GM12873 (cell line): ENCODE data around the gene DGKI.

Experiments
- TF ChIP-seq, protein P1 (sequence below): IDR thresholded peaks from 2 replicates; pipeline ENCODE4 v1.5.1; 2012; ENCODE audit warnings: low read depth, mild to moderate bottlenecking, moderate library complexity, low read length, control low read depth; ENCODE audit not compliant: insufficient read depth; ENCODE audit errors: missing control alignments

The DGKI gene

DNA sequence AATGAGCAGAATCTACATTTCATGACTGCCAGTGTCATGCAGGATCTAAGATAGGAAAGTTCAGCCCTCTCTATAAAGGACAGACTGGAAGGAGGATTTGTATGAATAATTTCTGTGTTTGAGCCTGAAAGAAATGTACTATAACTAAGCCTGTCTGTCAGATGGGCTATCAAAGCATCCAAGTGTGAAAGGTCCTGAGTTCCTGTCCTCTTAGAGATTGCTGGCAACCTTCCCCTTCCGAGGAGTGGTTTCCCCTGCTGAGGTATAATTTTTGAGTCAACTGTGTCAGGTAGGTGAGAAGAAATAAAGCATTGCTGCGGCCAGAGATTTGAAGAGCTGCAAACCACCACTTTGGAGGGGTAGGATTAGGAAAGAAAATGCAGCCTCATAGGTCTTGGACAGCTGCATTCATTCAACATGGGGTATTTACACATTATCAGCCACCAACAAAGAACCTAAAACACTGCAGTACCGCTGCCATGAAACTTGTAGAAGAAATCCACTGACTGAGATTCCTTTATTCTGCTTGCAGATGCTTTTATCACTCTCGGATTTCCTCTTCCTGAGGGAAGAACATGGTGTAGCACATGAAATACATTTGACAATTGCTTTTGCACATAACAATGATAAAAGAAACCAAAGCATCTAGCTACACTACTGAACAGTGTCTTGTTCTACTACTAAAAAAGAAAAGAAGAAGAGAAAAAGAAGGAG, 189.1 kb downstream of the DGKI start:
- TF ChIP-seq, protein P1, sequence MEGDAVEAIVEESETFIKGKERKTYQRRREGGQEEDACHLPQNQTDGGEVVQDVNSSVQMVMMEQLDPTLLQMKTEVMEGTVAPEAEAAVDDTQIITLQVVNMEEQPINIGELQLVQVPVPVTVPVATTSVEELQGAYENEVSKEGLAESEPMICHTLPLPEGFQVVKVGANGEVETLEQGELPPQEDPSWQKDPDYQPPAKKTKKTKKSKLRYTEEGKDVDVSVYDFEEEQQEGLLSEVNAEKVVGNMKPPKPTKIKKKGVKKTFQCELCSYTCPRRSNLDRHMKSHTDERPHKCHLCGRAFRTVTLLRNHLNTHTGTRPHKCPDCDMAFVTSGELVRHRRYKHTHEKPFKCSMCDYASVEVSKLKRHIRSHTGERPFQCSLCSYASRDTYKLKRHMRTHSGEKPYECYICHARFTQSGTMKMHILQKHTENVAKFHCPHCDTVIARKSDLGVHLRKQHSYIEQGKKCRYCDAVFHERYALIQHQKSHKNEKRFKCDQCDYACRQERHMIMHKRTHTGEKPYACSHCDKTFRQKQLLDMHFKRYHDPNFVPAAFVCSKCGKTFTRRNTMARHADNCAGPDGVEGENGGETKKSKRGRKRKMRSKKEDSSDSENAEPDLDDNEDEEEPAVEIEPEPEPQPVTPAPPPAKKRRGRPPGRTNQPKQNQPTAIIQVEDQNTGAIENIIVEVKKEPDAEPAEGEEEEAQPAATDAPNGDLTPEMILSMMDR = no peak

DNA sequence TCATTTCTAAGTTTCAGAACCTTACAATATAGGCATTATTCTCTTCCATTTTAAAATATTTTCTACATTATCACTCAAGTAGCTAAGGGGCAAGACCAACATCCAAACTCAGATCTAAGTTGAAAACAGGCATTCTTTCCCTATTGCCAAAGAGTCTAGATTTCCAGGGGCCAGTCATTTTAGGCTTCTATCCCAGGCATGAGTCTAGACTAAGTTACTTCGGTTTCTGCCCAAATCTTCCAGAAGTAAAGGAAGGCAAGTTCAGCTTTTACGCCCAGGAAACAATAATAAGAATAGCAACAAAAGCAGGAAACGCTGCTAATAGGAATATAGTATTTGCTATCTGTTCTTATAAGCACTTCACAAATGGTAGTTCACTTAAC, 189.9 kb downstream of the DGKI start:
- TF ChIP-seq, protein P1 = no peak

DNA sequence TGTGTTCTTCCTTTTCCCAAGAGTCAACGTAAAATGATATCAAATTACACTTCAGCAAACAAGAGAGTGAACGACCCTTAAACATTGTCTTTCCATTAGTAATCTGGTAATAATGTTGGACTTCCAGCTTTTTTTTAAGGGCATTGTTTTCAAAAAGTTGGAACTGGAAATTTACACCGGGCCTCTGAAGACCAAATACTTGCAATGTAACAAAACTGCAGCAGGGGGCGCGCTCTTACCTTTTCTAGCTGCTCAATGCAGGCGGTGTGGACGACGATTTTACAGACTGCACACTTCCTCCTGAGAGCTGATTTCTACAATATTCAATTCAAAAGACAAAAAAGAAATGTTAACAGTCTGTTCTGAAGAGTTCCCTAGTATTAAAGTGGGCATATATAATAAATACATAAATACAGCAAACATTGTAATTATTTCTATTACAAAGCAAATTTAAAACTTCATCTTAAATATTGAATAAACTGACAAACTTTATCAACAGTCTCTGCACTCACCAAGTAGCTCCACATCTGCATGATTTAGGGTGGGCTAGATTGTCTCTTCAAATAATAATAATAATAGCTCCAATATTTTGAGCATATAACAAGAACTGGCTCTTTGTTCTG, 190.4 kb downstream of the DGKI start:
- TF ChIP-seq, protein P1 = peak; percentile 72

DNA sequence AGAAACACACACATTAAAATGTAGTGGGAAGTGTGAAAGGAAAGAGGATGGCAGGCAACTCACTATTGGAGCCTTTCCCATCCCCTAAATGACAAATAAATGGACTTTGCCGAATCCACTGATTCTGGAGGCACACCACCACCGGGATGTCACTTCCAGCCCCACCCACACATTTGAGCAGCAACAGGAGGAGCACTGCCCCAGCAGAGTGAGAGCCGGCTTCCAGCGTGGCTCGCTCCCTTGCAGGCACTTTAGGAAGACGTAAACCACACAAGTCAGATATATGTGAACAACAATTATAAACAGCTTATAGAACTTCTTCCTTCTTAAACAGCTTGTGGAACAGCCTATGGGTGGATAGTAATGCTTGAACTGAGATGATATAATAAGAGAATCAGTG, 191.0 kb downstream of the DGKI start:
- TF ChIP-seq, protein P1 = no peak

DNA sequence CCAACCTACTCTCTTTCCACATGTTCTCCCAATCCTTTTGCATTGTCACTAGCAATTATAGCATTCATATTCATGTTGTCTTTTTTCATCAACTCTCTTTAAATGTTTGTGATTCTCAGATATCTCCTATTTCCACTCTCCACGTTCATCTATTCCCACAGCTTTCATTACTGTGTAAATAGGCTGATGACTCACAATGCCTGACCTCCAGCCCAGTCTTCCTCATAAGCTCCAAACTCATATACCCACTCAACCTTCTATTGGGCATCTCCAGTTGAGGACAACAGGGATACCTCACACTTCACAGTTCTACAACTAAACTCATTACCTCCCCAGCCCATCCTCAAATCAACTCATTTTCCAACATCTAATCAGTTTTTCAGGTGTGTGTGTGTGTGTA, 194.1 kb downstream of the DGKI start:
- TF ChIP-seq, protein P1 = no peak

DNA sequence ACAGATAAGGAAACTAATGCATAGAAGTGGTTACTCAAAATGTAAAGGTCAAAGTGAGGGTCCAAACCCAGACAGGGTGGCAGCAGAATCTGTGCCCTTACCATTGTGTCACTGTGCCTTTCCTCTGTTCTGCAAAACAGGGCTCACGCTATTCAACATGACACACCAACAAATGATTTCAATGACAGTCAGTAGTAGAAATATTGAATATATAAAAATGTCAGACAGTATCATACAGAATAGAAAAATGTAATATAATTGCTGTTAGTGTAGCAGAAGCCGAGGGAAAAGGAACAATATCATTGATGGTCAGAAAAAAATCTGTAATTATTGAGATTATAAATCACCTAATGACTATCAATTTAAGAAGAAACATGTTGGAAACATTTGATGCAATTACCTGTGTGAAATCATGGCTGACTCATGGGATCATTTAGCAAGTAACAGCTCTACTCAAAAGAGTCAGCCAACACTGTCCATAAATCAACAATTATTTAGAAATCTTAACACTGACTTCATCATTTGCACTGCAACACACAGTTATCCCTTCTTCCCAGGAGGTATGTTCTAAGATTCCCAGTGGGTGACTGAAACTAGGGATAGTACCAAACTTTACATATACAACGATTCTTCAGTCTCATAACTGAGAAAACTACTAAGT, 198.7 kb downstream of the DGKI start:
- TF ChIP-seq, protein P1 = no peak

DNA sequence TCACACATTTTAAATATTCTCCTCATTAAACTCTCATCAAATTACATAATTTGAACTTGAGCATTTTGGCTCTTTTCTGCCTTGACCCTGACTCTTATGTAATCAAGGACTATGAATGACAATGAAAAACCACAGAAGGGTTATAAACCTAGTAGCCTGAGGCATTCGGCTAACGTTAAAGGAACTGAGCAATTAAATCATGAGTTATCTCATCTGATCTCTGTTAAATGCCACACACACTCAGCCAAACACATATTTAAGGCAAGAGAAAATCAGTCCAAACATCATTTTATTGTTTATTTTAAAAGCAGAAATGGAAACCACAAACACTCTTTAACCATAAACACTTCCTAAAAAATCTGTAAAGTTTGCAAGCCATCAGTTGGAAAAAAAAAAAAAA, 204.3 kb downstream of the DGKI start:
- TF ChIP-seq, protein P1 = no peak
